Fibroblast of skin of left quadriceps (primary cell): ENCODE measurements around the gene SPOCK1.
A peak's percentile ranks its signal among the peaks of the same experiment; 100 is the strongest.

Experiments
- DNase-seq, 2 experiments: peaks; one replicate each; pipeline ENCODE4 v3.0.0-alpha.2; 2013; ENCODE audit warnings: low read depth in 2 of 2

The SPOCK1 gene

GRCh38 chr5:137492331-137492730 lies 6.8 kb downstream of the SPOCK1 start:
- DNase-seq: peak; percentile 51 to 60

- no peak for DNase-seq
These were observed 8.0 kb downstream of the SPOCK1 start for GRCh38 chr5:137491121-137491520.

GRCh38 chr5:137490591-137490990 lies 8.5 kb downstream of the SPOCK1 start:
- DNase-seq: no peak

- DNase-seq: no peak
These were observed 10.2 kb downstream of the SPOCK1 start for GRCh38 chr5:137488974-137489373.

GRCh38 chr5:137488516-137488915 lies 10.6 kb downstream of the SPOCK1 start:
- no peak for DNase-seq

- DNase-seq: peak; percentile 75 to 80
These were observed 11.5 kb downstream of the SPOCK1 start for GRCh38 chr5:137487600-137487999.

- no peak for DNase-seq
These were observed 12.4 kb downstream of the SPOCK1 start for GRCh38 chr5:137486707-137487106.

GRCh38 chr5:137481596-137481995 lies 17.5 kb downstream of the SPOCK1 start:
- DNase-seq: no peak

GRCh38 chr5:137478043-137478442 lies 21.1 kb downstream of the SPOCK1 start:
- DNase-seq: no peak

GRCh38 chr5:137470921-137471220 lies 28.3 kb downstream of the SPOCK1 start:
- no peak for DNase-seq

- DNase-seq: peak; percentile 84 to 85
These were observed 28.8 kb downstream of the SPOCK1 start for GRCh38 chr5:137470111-137470920.

- no peak for DNase-seq
These were observed 32.2 kb downstream of the SPOCK1 start for GRCh38 chr5:137466889-137467288.

GRCh38 chr5:137465930-137466329 lies 33.2 kb downstream of the SPOCK1 start:
- no peak for DNase-seq

- DNase-seq: no peak
These were observed 36.2 kb downstream of the SPOCK1 start for GRCh38 chr5:137462816-137463520.

- DNase-seq: no peak
These were observed 36.9 kb downstream of the SPOCK1 start for GRCh38 chr5:137462265-137462590.

- no peak for DNase-seq
These were observed 37.5 kb downstream of the SPOCK1 start for GRCh38 chr5:137461391-137462264.

- no peak for DNase-seq
These were observed 44.5 kb downstream of the SPOCK1 start for GRCh38 chr5:137454671-137455070.

- peak; percentile 28 to 35 for DNase-seq
These were observed 45.5 kb downstream of the SPOCK1 start for GRCh38 chr5:137453483-137454080.

- no peak for DNase-seq
These were observed 48.4 kb downstream of the SPOCK1 start for GRCh38 chr5:137450759-137451158.

GRCh38 chr5:137448868-137449267 lies 50.3 kb downstream of the SPOCK1 start:
- DNase-seq: no peak

- no peak for DNase-seq
These were observed 52.5 kb downstream of the SPOCK1 start for GRCh38 chr5:137446615-137447014.

- DNase-seq: no peak
These were observed 53.0 kb downstream of the SPOCK1 start for GRCh38 chr5:137446151-137446550.
